GM18517 (cell line): ENCODE data around the gene DIP2C.
A peak's percentile ranks its signal among the peaks of the same experiment; 100 is the strongest.

Experiments used
- ATAC-seq: cut with Tn5 transposase; IDR thresholded peaks from one replicate; pipeline ENCODE4 v1.9.1; 2021; ENCODE audit warnings: mild to moderate bottlenecking, moderate library complexity; ENCODE audit not compliant: unreplicated experiment

The DIP2C gene

DNA sequence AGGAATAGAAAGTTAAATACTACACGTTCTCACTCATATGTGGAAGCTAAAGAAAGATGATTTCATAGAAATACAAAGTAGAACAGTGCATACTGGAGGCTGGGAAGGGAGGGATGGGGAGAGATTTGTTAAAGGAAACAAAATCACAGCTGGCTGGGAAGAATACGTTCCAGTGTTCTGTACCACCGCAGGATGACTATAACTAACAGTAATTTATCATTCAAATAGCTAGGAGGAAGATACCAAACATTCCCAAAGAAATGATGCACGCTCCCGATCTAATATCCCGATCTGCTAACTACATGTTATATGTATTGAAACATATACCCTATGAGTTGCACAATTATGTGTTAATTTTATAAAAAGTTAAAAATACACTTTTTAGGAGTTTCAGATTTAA is 391.9 kb downstream of the DIP2C start:
- no peak for ATAC-seq

DNA sequence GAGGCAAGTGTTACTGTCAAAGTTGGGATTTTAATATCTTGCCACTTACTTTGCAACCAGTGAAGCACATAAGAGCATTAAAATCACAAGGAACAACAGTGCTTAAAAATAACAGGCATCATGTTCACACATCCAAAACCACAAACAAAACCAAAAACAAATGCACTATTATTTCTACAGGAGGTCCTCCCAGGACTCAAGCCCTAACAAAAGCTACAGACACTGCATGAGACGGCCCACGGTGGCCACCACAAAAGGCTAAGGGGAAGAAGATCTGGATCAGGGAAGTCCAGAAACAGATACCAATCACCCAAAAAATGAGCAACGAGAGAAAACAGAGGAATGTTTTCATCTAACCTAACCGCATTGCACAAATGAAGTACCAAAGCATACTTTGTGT is 395.8 kb downstream of the DIP2C start:
- ATAC-seq, result no peak

GRCh38 chr10:290026-290725 is 399.3 kb downstream of the DIP2C start:
- no peak for ATAC-seq

DNA sequence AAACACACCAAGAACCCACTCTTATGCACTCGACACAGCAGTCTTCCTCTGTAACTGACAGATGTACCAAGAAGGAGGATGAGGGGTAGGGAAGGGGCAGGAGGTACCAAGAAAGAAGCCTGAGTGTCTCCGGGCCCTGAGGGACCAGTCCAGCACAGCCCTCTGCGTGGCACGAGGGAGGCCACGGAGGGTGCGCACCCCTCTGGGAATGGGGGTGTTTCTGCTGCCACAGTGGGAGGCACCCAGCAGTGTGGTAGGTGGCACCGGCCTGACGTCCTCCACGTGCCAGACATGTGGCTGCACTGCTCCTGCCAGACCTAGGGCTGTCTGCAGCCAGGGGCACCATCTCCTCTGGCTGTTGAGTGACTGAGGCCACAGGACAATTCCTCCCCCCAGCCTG is 399.9 kb downstream of the DIP2C start:
- no peak for ATAC-seq

DNA sequence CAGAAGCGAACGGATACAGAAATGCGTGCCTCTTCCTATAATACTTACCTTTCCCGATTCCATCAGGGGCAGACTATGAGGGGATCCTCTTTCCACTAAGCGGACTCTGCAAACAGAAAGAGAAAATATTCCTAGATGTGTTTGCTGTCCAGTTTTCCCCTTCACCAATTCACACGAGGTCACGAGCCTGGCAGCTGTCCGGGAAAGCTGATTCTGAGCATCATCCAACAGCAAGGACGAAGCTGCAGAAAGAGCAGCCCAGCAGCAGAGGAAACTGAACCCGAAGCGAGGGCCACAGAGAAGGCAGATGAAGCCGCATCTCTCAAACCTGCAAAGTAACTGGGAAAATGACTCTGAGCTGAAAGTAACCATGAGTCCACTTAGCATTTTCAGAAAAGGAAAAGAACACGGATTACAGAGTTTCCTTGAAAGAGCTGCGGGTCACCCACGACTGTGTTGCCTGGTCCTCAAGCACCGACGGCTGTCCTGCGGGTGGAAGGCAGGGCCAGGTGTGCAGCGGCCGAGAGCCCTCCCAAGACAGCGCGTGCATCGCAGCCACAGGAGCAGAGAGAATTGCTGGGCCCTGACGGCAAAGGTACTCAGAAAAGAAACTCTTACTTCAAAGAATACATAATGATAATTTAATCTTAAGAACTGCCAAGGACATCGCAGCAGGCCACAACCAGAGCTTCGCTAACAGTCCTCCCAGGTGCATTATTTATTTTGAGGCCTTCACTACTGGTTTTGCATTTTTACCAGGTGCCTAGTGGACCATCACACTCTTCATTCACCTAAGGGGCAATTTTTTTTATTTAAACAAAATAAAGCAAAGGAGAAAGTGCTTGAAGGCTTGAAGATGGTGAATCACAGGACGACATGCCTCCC is 400.9 kb downstream of the DIP2C start:
- ATAC-seq, result no peak

DNA sequence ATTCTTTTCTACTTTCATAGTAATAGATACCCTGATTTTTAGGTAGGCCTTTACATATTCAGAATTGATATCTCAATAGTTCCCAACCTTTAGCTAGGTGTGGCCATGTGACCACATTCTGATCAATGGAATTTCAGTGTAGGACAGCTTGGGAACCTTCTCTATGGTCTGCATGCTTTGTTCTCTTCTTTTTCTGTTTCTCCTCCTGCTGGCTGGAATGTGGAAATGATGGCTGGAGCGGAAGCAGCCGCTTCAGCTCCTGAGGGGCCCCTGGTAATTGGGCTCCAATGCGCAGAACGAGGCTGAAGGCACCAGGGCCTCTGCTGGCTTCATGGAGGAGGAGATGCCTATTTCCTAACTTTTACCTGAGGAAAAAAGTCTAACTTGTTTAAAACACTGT is 401.7 kb downstream of the DIP2C start:
- ATAC-seq, result no peak

GRCh38 chr10:287026-287709 is 402.3 kb downstream of the DIP2C start:
- no peak for ATAC-seq

- ATAC-seq, result no peak
Observed at GRCh38 chr10:285216-285615, 404.3 kb downstream of the DIP2C start.

DNA sequence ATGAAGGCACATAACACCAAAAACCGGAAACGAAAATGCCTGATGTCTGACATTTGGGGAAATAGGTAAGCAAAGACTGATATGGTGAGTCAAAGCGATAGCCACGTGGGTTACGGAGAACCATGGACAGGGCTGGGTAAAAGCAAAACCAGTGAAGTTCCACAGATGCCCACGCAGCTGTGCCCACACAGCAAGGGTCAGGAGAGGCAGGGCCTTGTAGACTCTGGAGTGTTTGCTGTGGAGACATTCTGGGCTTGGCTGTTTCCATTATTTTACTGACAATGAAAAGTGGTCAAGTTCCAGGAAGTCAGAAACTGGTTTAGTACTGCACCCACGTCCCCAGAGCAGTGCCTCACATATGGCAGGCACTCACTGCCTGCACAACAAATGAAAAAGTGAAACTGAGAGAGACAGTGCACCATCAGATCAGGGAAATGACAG is 405.5 kb downstream of the DIP2C start:
- ATAC-seq, result peak; percentile 94

- ATAC-seq, result no peak
Observed at GRCh38 chr10:283140-283479, 406.4 kb downstream of the DIP2C start.

DNA sequence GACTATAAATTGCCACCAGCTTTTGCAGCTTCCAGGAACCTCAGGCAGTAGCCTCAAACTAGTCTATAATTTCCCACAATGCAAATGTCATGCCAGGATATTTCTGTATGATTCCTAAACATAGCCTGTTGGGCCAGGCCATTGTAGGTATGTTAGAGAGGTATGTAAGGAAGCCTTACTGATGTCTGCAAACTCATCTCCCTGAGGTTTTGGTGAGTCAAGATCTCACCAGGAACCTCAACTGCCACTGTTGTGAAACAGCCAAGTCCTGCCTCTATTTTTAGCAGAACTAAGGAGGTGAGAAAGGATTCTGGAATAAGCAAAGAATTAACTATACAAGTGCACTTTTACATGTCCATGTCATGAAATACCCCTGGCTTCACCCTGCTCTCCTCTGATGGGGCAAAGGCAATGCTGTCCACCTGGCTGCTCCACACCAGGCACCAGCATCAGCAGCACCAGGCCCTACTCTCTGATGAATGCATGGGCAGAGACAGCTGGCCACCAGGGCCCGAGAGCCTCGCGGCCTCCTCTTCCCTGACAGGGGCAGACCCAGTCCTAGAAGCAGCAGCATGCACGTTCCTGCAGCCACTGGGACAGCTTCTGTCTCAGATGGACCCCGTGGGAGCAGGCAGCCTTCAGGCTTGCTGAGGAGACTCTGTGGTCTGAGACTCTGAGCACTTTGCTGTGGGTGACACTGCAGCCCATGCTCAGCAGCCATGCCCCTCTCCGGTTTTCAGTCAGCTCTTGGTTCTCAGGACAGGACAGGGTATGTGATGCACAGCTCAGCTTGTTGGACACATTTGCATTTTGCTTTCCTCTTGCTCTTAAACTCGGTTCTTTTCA is 407.0 kb downstream of the DIP2C start:
- no peak for ATAC-seq

DNA sequence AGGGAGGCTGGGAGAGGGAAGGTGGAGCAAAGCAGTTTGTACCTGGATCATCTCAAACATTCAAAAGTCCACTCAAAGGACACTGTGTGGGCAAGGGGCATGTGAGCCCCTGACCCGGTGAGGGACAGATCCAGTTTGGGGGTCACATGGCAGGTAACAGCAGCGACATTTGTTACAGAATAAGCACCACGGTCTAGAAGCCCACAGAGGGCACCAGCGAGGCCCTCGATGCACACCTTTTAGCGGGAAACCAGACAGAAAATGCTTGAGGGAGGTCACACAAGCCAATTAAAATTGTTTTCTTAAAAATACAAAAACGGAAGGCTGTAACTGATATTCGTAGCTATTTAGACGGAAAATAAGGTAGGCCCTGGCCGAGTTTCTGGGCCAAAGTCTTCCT is 409.8 kb downstream of the DIP2C start:
- ATAC-seq, result no peak

GRCh38 chr10:279232-279631 is 410.2 kb downstream of the DIP2C start:
- no peak for ATAC-seq

GRCh38 chr10:278707-279106 is 410.8 kb downstream of the DIP2C start:
- no peak for ATAC-seq

GRCh38 chr10:277963-278362 is 411.5 kb downstream of the DIP2C start:
- ATAC-seq, result no peak

- ATAC-seq, result no peak
Observed at GRCh38 chr10:275680-276079, 413.8 kb downstream of the DIP2C start.

DNA sequence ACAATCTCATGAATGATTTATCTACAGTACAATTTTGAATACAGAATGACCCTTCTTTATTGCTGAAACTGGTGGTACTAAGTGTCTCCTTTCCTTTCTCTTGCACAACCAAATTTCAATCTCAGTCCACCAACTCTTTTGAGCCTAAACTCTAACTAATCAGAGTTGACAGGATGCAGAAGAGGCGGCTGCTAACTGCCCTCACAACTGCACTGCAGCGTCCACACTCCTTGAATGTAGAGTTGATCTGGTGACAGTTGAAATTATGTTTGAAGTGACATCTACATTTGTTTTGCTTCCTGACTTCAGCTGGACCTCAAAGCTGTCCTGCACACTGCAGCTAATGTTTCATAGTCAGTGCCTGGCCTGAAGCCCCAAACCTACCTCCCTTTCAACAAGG is 414.6 kb downstream of the DIP2C start:
- no peak for ATAC-seq

DNA sequence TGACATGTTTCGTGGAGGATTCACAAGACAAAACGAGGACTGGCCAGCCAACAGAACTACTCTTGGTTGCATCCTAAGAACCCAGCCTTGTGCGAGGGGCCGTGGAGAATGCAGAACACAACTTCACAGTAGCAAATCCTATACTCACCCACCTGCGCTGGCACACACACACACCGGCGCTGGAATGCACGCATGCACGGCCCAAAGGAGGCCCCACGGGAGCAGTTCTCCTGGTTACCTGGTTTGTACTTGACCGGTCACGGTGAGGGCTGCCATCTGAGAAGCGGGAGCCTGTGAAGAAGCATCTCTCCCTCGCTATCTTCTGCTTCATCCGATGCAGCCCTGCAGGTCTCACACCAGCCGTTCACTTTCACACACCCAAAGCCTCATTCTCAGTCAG is 416.4 kb downstream of the DIP2C start:
- ATAC-seq, result no peak

DNA sequence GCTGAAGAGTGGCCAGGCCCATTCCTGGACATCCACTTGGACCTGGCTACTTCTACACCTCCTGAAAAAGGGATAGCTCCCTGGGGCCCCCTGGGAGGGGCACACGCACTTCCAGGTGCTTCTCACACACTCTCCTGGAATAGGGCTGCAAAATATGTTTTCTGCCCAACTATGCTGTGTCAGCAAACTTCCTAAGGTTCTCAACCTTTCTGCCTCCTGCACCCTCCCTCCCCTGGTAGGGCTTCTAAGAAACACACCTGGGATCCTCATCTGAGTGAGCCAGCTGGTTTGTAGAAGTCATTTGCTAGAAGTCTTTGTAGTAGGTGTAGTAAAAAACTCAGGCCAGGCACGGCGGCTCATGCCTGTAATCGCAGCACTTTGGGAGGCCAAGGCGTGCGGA is 417.7 kb downstream of the DIP2C start:
- no peak for ATAC-seq

DNA sequence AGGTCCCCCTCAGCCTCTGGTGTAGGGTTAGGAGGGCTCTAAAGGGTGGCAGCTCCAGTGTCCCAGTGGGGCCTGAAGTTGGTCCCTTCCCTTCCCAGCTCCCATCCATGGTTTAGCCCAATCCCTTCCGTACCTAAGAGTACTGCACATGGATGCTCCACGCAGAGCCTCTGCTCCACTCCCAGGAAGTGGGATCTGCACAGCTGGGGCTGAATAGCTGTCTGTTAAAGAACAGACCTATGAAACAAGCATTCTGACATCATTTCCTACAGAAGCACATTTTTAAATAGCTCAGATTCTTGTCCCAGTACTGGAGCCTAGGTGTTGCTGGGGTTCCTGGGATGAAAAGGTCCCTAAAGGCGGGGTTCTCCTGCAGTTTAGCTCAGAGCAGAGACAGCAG is 418.3 kb downstream of the DIP2C start:
- ATAC-seq, result no peak
